ENCODE data around the gene OSBPL7. TPM values are rescaled to one million over a fixed set of nuclear protein-coding genes. Genes with fewer than 3 reads are reported as not detected.

Gene OSBPL7
- total RNA-seq, 1 donor from 2014 or later, result 30.0 TPM

DNA sequence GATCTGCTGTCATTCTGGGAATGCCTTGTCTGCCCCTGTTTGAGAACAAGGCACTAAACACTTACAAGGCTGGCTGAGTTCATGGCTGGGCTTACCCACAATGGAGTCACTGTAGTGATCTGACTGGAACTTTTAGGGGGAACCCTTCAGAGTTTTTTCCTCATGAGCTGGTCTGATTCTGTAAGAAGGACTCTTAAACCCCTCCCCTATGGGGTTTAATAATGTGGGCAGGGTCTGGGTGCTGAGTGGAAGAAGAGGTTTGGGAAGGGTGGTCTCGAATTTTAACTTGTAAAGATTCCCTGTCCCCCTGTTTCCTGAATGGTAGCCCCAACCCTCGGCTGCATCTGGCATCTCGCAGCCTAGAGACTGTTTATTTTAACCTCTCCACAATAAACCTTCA lies 30.6 kb downstream of the OSBPL7 start:
- H3K36me3 Mint-ChIP-seq (ENCODE audit: unreplicated experiment), result no peaks in the 10 kb centered on the region
- no peak for TF ChIP-seq CTCF (IDR thresholded peaks at IDR 0.05; ENCODE audit: partially characterized antibody, unreplicated experiment)
- peaks cover 3% of the 10 kb centered on the region for H3K4me1 Mint-ChIP-seq (ENCODE audit: low read depth, unreplicated experiment)
- no peaks in the 10 kb centered on the region for H3K9me3 Mint-ChIP-seq (ENCODE audit: unreplicated experiment)
- no peak for DNase-seq
- no peak overlapping the region for H3K4me3 Mint-ChIP-seq (ENCODE audit: unreplicated experiment)
- no peak overlapping the region for H3K27ac Mint-ChIP-seq (ENCODE audit: unreplicated experiment)
- H3K27me3 Mint-ChIP-seq (ENCODE audit: unreplicated experiment), result peaks cover 18% of the 10 kb centered on the region

- H3K4me1 Mint-ChIP-seq (ENCODE audit: low read depth, unreplicated experiment), result peaks cover 3% of the 10 kb centered on the region
- H3K4me3 Mint-ChIP-seq (ENCODE audit: unreplicated experiment), result peak overlapping the region; percentile 91
- H3K36me3 Mint-ChIP-seq (ENCODE audit: unreplicated experiment), result no peaks in the 10 kb centered on the region
- no peak overlapping the region for H3K27ac Mint-ChIP-seq (ENCODE audit: unreplicated experiment)
- H3K9me3 Mint-ChIP-seq (ENCODE audit: unreplicated experiment), result no peaks in the 10 kb centered on the region
- peak; percentile 77 for DNase-seq
- H3K27me3 Mint-ChIP-seq (ENCODE audit: unreplicated experiment), result peaks cover 18% of the 10 kb centered on the region
- no peak for TF ChIP-seq CTCF (IDR thresholded peaks at IDR 0.05; ENCODE audit: partially characterized antibody, unreplicated experiment)
Measured at GRCh38 chr17:47789611-47790561, 31.7 kb downstream of the OSBPL7 start.

DNA sequence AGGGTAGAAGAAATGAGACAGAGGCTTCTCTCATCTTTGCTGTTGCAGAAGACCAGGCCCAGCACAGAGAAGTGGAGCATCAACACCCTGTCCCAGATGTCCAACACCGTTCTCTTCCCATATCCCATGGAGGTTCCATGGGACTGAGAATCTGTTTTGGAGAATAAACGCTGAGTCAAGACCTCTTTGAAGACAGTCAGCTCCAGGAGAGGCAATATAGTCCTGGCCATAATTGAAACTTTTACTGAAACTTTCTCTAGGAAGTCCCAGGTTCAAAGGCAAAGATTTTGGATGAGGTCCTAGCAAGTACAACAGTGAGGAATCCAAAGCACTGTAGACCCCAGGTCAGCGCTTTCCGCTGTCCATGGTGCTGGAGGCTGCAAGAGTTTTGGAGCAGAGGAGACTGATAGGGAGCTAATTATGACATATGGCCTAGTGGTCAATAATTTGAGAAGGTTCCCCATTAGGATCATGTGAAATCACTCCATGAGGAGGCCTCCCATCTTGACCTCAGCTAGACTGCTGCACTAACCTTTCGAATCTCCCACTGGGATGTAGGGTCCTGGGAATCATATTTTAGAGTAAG lies 36.0 kb downstream of the OSBPL7 start:
- Mint-ChIP-seq H3K4me3 (ENCODE audit: unreplicated experiment) (no peak overlapping the region), H3K9me3 (ENCODE audit: unreplicated experiment) (no peaks in the 10 kb centered on the region), H3K4me1 (ENCODE audit: low read depth, unreplicated experiment) (peaks cover 3% of the 10 kb centered on the region), H3K36me3 (ENCODE audit: unreplicated experiment) (peaks cover 6% of the 10 kb centered on the region), H3K27me3 (ENCODE audit: unreplicated experiment) (peaks cover 16% of the 10 kb centered on the region), H3K27ac (ENCODE audit: unreplicated experiment) (no peak overlapping the region)
- no peak for DNase-seq
- TF ChIP-seq CTCF (IDR thresholded peaks at IDR 0.05; ENCODE audit: partially characterized antibody, unreplicated experiment), result no peak

DNA sequence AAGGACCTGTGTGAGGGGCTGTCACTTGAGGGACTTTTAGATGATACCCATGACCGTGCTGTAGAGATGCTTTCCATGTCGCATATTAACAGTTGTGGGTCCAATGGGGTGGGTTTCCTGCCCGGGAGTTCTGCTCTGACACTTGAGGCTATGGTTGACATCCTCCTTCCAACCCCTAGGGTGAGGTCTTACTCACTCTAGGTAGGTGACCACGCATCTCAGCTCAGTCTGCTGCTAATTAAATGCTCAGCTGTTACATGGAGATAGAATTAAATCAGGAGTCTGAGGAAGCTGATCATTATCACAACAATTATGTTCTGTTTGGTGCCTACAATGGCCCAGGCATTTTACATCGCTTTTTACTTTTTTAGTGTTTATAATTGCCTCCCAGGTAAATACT lies 40.2 kb downstream of the OSBPL7 start:
- Mint-ChIP-seq H3K36me3 (ENCODE audit: unreplicated experiment) (peaks cover 6% of the 10 kb centered on the region), H3K4me3 (ENCODE audit: unreplicated experiment) (no peak overlapping the region), H3K27ac (ENCODE audit: unreplicated experiment) (no peak overlapping the region), H3K4me1 (ENCODE audit: low read depth, unreplicated experiment) (no peaks in the 10 kb centered on the region), H3K27me3 (ENCODE audit: unreplicated experiment) (peaks cover 7% of the 10 kb centered on the region), H3K9me3 (ENCODE audit: unreplicated experiment) (no peaks in the 10 kb centered on the region)
- TF ChIP-seq CTCF (IDR thresholded peaks at IDR 0.05; ENCODE audit: partially characterized antibody, unreplicated experiment), result no peak
- no peak for DNase-seq

DNA sequence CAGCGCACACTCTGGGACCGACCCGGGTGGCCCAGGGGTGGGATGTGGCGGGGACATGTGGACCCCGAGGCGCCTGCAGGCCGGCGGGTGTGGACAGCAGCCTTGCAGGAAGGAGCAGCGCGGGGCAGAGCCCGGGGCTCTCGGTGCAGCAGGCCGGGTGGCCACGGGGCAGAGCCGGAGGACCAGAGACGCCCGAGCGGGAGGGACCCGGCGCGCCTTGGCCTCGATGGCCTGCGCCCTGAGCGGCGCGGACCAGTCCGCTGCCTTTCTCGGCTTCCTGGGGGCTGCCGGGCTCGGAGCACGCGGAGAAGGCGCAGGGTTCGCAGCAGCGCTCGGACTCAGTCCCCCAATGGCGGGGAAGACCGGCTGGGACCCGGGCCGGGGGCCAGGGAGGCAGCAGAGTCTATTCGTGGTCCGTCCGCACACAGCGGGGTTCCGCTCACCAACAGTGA lies 43.4 kb downstream of the OSBPL7 start:
- peaks cover 14% of the 10 kb centered on the region for H3K27me3 Mint-ChIP-seq (ENCODE audit: unreplicated experiment)
- no peak for DNase-seq

More for the DNA sequence above, 43.4 kb downstream of the OSBPL7 start:
- Mint-ChIP-seq H3K27ac (ENCODE audit: unreplicated experiment) (no peak overlapping the region), H3K4me1 (ENCODE audit: low read depth, unreplicated experiment) (no peaks in the 10 kb centered on the region), H3K36me3 (ENCODE audit: unreplicated experiment) (no peaks in the 10 kb centered on the region), H3K9me3 (ENCODE audit: unreplicated experiment) (no peaks in the 10 kb centered on the region), H3K4me3 (ENCODE audit: unreplicated experiment) (no peak overlapping the region)
- no peak for TF ChIP-seq CTCF (IDR thresholded peaks at IDR 0.05; ENCODE audit: partially characterized antibody, unreplicated experiment)
